Measurements from ENCODE around the gene RFPL2.
"Not testable (repeated sequence)": the region's sequence is repeated elsewhere in the genome, so short reads cannot be mapped to it uniquely, and the experiment has no call there.

Gene RFPL2

DNA sequence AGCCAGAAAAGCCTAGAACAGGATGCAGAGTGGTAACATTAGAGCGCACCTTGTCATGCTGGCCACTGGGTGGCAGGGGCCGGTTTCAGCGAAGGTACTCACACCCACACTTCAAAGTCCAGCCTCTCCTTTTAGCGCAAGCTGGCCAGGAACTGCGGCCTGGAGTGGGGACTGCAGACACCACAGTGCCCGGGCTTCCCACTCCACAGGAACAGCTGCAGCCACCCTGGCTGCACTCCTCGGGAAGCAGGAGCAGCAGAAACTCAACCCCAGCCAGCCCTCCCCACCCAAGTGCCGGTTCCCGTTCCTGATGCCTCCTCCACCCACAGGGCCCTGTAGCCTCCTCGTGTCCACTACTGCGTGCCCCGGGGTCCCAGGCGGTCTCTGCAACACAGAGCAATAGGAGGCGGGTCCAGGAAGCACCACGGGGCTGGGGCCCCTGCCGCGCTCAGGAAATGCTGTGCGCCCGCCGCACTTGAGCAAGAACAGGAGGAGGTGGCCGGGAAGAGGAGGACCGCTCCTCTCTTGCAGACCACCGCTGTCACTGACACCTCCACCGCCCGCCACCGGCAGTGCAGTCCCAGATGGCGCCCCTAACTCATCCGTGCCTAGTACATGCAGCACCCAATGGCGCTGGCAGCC, 2.2 kb downstream of the RFPL2 start:
- no peak overlapping the region for H3K4me3 ChIP-seq (ENCODE audit: control insufficient read depth, low read depth, low read length)
- peak; percentile 26 for DNase-seq (ENCODE audit: low read depth)
- TF ChIP-seq, protein P1, sequence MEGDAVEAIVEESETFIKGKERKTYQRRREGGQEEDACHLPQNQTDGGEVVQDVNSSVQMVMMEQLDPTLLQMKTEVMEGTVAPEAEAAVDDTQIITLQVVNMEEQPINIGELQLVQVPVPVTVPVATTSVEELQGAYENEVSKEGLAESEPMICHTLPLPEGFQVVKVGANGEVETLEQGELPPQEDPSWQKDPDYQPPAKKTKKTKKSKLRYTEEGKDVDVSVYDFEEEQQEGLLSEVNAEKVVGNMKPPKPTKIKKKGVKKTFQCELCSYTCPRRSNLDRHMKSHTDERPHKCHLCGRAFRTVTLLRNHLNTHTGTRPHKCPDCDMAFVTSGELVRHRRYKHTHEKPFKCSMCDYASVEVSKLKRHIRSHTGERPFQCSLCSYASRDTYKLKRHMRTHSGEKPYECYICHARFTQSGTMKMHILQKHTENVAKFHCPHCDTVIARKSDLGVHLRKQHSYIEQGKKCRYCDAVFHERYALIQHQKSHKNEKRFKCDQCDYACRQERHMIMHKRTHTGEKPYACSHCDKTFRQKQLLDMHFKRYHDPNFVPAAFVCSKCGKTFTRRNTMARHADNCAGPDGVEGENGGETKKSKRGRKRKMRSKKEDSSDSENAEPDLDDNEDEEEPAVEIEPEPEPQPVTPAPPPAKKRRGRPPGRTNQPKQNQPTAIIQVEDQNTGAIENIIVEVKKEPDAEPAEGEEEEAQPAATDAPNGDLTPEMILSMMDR (conservative IDR thresholded peaks at IDR 0.05; ENCODE audit: control insufficient read depth, insufficient read depth, low read depth, low read length), result peak; percentile 50

DNA sequence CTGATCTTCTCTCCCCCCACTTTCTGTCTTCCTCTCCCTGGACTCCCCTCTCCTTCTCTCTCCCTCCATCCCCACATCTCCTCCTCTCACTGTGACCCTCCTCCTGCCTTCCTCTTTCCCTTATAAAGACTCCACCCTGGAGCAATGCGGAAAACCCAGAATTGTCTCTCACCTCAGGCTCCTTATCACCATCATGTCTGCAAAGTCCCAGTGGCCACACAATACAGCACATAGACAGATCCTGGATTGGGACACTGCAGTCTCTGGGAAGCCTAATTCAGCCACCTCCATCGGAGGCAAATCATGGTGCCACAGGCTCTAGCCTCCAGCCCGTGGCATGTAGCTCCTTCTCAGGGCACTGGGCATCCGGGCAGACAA, 2.7 kb downstream of the RFPL2 start:
- H3K4me3 ChIP-seq (ENCODE audit: control insufficient read depth, low read depth, low read length), result no peak overlapping the region
- DNase-seq (ENCODE audit: low read depth), result no peak
- TF ChIP-seq, protein P1 (conservative IDR thresholded peaks at IDR 0.05; ENCODE audit: control insufficient read depth, insufficient read depth, low read depth, low read length), result no peak

DNA sequence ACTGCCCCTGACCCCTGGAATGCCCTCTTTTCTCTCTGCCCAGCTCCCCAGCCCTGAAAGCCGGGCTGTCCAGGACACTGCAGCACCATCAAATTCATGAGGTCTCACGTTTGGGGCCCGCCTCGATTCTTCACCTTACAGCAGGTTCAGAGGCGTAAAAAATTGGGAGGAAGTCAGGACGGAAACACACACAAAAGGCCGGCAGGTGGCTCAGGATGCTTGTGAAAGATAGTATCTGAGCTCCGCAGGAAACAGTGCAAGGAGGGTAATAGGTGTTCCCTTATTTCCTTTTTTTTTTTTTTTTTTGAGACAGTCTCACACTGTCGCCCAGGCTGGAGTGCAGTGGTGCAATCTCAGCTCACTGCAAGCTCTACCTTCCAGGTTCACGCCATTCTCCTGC, 4.1 kb downstream of the RFPL2 start:
- no peak overlapping the region for H3K4me3 ChIP-seq (ENCODE audit: control insufficient read depth, low read depth, low read length)
- no peak for DNase-seq (ENCODE audit: low read depth)
- TF ChIP-seq, protein P1 (conservative IDR thresholded peaks at IDR 0.05; ENCODE audit: control insufficient read depth, insufficient read depth, low read depth, low read length), result no peak

DNA sequence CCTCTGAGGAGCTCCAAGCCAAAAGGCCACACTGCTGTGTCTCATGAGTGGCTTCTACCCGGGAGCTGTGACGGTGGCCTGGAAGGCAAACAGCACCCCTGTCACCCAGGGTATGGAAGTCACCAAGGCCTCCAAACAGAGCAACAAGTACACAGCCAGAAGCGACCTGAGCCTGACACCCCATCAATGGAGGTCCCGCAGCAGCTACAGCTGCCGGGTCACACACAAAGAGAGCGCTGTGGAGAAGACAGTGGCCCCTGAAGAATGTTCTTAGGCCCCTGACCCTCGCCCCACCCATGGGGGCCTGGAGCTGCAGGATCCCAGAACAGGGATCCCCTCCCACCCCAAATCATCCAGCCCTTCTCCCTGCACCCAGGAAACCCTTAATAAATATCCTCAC, 4.9 kb downstream of the RFPL2 start:
- TF ChIP-seq, protein P1 (conservative IDR thresholded peaks at IDR 0.05; ENCODE audit: control insufficient read depth, insufficient read depth, low read depth, low read length), result no peak

DNA sequence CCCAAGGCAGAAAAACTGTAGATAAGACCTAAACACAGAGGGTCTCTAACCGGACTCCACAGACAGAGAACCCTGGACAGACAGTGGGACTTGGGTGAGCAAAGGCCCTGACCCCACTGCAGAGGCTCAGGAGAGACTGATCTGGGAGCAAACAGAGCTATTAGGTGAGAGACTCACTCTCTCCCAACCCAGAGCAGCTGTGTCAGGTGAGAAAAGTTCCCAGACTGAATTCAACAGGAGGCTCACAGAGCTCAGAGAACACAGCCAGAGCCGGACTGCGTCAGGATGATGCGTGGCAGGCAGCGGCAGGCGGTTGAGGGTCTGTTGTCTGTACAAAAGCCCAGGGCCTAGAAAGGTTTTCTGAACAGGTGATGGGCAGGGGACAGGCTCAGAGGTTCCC, 5.5 kb downstream of the RFPL2 start:
- no peak for DNase-seq (ENCODE audit: low read depth)
- no peak overlapping the region for H3K4me3 ChIP-seq (ENCODE audit: control insufficient read depth, low read depth, low read length)
- TF ChIP-seq, protein P1 (conservative IDR thresholded peaks at IDR 0.05; ENCODE audit: control insufficient read depth, insufficient read depth, low read depth, low read length), result no peak

More for the DNA sequence above, 4.9 kb downstream of the RFPL2 start:
- no peak for DNase-seq (ENCODE audit: low read depth)
- no peak overlapping the region for H3K4me3 ChIP-seq (ENCODE audit: control insufficient read depth, low read depth, low read length)

DNA sequence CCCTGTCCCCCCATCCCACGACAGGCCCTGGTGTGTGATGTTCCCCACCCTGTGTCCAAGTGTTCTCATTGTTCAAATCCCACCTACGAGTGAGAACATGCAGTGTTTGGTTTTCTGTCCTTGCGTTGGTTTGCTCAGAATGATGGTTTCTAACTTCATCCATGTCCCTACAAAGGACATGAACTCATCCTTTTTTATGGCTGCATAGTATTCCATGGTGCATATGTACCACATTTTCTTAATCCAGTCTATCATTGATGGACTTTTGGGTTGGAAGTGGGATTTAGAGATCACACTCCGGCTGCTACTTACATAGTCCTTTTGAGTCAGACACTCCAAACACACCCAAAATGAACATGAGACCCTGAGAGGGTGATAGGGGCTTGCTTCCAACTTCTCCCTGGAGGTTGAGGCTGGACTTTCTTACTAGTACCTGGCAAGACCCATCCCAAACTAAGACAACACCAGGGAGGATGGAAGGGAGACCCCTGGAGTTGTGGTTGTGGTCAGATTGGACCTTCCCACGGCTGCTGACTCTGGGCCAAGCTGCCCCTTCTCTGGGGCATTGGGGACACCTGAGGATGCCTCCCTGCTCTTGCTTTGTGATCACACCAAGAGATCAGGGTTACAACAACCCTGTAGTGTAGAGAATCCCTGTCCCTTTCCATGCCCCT, 7.2 kb downstream of the RFPL2 start:
- not testable (repeated sequence) for DNase-seq (ENCODE audit: low read depth); H3K4me3 ChIP-seq (ENCODE audit: control insufficient read depth, low read depth, low read length)

DNA sequence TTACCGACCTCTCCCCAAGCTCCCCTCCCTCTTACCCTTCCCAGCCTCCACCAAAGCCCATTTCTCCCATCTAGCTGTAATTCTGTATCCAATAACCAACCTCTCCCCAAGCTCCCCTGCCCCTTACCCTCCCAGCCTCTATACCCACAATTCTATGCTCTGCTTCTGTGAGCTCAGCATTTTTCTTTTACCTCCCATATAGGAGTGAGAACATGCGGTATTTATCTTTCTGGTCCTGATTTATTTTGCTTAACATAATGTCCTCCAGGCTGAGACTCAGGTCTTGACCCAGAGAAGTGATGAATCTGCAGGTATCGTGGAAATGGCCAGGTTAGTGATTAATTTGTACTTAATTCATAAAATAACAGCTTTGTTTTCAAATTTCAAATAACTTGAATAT, 9.0 kb downstream of the RFPL2 start:
- DNase-seq (ENCODE audit: low read depth); H3K4me3 ChIP-seq (ENCODE audit: control insufficient read depth, low read depth, low read length): not testable (repeated sequence)

DNA sequence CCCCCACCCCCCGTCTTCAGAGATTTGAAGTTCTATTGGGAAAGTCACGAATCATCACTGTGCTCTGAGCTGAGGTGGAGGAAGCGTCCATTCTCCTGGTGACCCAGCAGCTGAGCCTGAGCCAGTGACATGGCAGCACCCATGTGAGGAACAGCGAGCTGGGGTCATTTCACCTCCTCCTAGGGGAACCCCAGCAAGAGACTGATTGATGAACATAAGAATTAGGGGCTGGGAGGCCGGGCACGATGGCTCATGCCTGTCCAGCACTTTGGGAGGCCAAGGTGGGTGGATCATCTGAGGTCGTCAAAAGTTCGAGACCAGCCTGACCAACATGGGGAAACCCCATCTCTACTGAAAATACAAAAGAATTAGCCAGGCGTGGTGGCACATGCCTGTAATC, 11.5 kb downstream of the RFPL2 start:
- not testable (repeated sequence) for DNase-seq (ENCODE audit: low read depth)

DNA sequence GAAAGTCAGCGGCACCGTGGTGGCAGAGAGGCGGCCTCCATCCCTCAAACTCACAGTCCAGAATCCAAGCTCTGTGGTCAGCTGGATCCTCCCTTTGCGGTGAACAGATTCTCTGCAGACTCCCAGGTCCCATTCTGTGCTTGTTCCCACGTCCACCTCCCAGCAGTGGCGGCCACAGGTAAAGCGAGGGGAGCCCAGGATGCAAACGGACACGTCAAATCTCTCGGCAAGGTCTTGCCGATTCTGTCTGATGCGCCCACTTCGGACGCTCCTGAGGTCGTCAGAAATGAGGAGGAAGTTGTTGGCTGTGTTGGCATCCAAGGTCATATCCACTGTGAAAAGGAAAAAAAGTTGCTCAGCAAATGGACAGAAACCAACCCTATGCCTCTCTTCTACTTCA, 13.9 kb downstream of the RFPL2 start:
- not testable (repeated sequence) for DNase-seq (ENCODE audit: low read depth); H3K4me3 ChIP-seq (ENCODE audit: control insufficient read depth, low read depth, low read length)

More for the DNA sequence above, 11.5 kb downstream of the RFPL2 start:
- H3K4me3 ChIP-seq (ENCODE audit: control insufficient read depth, low read depth, low read length), result not testable (repeated sequence)
